H9 (cell line): ENCODE results near the gene KANK2. TPM values are rescaled to one million over a fixed set of nuclear protein-coding genes. Genes with fewer than 3 reads are reported as not detected.

ENCODE experiments used
- DNase-seq: peaks from one replicate; pipeline ENCODE4 v3.0.0-alpha.2; 2017
- H2AFZ ChIP-seq: one replicate; pipeline ENCODE4 v1.6.1; 2013; ENCODE audit warnings: mild to moderate bottlenecking, low read length, control low read depth, moderate library complexity
- H2AK5ac ChIP-seq: 2 replicates; pipeline ENCODE4 v1.6.1; 2013; ENCODE audit warnings: low read length, control low read depth, mixed read lengths; ENCODE audit not compliant: insufficient read length
- H2BK120ac ChIP-seq: one replicate; pipeline ENCODE4 v1.6.1; 2013; ENCODE audit warnings: low read depth, mild to moderate bottlenecking, low read length, control low read depth, inconsistent platforms; ENCODE audit not compliant: poor library complexity, severe bottlenecking
- H2BK12ac ChIP-seq: 2 replicates; pipeline ENCODE4 v1.6.1; 2013; ENCODE audit warnings: low read length, control low read depth, mixed read lengths, low read depth; ENCODE audit not compliant: insufficient read length
- H2BK15ac ChIP-seq: 2 replicates; pipeline ENCODE4 v1.6.1; 2013; ENCODE audit warnings: low read depth, low read length, control low read depth
- H2BK20ac ChIP-seq: one replicate; pipeline ENCODE4 v1.6.1; 2013; ENCODE audit warnings: low read depth, mild to moderate bottlenecking, low read length, control low read depth, inconsistent platforms; ENCODE audit not compliant: poor library complexity, severe bottlenecking
- H2BK5ac ChIP-seq: 2 replicates; pipeline ENCODE4 v1.6.1; 2013; ENCODE audit warnings: low read length, control low read depth, mixed read lengths; ENCODE audit not compliant: insufficient read length
- H3K14ac ChIP-seq: 2 replicates; pipeline ENCODE4 v1.6.1; 2013; ENCODE audit warnings: low read length, control low read depth; ENCODE audit not compliant: insufficient read depth
- H3K18ac ChIP-seq: 2 replicates; pipeline ENCODE4 v1.6.1; 2013; ENCODE audit warnings: low read depth, mild to moderate bottlenecking, mixed read lengths, low read length, control low read depth; ENCODE audit not compliant: insufficient read length
- H3K23ac ChIP-seq: 2 replicates; pipeline ENCODE4 v1.6.1; 2013; ENCODE audit warnings: low read length, control low read depth, mixed read lengths, low read depth; ENCODE audit not compliant: insufficient read length
- H3K23me2 ChIP-seq: 2 replicates; pipeline ENCODE4 v1.6.1; 2013; ENCODE audit warnings: low read depth, mild to moderate bottlenecking, mixed read lengths, low read length, control low read depth; ENCODE audit not compliant: insufficient read length, poor library complexity, severe bottlenecking
- H3K27ac ChIP-seq: 2 replicates; pipeline ENCODE4 v1.5.1; 2013; ENCODE audit warnings: low read length, control low read depth, mixed read lengths, low read depth; ENCODE audit not compliant: insufficient read length
- H3K27me3 ChIP-seq: 2 replicates; pipeline ENCODE4 v1.6.1; 2013; ENCODE audit warnings: low read length, control low read depth, inconsistent platforms; ENCODE audit not compliant: insufficient read depth
- H3K4ac ChIP-seq: 2 replicates; pipeline ENCODE4 v1.6.1; 2013; ENCODE audit warnings: low read depth, mild to moderate bottlenecking, control low read depth, inconsistent platforms, low read length, moderate library complexity
- H3K4me1 ChIP-seq: 2 replicates; pipeline ENCODE4 v1.6.1; 2013; ENCODE audit warnings: low read length, control low read depth, inconsistent platforms; ENCODE audit not compliant: insufficient read depth
- H3K4me2 ChIP-seq: 2 replicates; pipeline ENCODE4 v1.6.1; 2013; ENCODE audit warnings: low read length, control low read depth, mixed read lengths; ENCODE audit not compliant: insufficient read length, insufficient read depth
- H3K56ac ChIP-seq: 2 replicates; pipeline ENCODE4 v1.6.1; 2013; ENCODE audit warnings: low read depth, mild to moderate bottlenecking, mixed read lengths, low read length, control low read depth; ENCODE audit not compliant: insufficient read length
- H3K79me1 ChIP-seq: 2 replicates; pipeline ENCODE4 v1.6.1; 2013; ENCODE audit warnings: low read depth, mild to moderate bottlenecking, moderate library complexity, low read length, control low read depth, inconsistent platforms; ENCODE audit not compliant: insufficient read depth, poor library complexity, severe bottlenecking
- H3K79me2 ChIP-seq: 2 replicates; pipeline ENCODE4 v1.6.1; 2013; ENCODE audit warnings: low read length, control low read depth, inconsistent platforms; ENCODE audit not compliant: insufficient read depth
- H3K9ac ChIP-seq: 2 replicates; pipeline ENCODE4 v1.6.1; 2013; ENCODE audit warnings: low read length, control low read depth, mixed read lengths; ENCODE audit not compliant: insufficient read length; ENCODE audit errors: extremely low read depth
- H3K9me3 ChIP-seq: one replicate; pipeline ENCODE4 v1.6.1; 2013; ENCODE audit warnings: low read depth, low read length, inconsistent platforms; ENCODE audit not compliant: control insufficient read depth
- H3T11ph ChIP-seq: one replicate; pipeline ENCODE4 v1.6.1; 2013; ENCODE audit warnings: mild to moderate bottlenecking, low read length, control low read depth, inconsistent platforms
- H4K20me1 ChIP-seq: one replicate; pipeline ENCODE4 v1.6.1; 2013; ENCODE audit not compliant: control insufficient read depth, insufficient read length, insufficient read depth
- H4K5ac ChIP-seq: 2 replicates; pipeline ENCODE4 v1.6.1; 2013; ENCODE audit warnings: low read depth, mild to moderate bottlenecking, mixed read lengths, low read length, control low read depth; ENCODE audit not compliant: insufficient read length
- H4K8ac ChIP-seq: replicated peaks from 2 replicates; pipeline ENCODE4 v1.6.1; 2013; ENCODE audit warnings: low read length, control low read depth, mixed read lengths, low read depth; ENCODE audit not compliant: insufficient read length
- H4K91ac ChIP-seq: 2 replicates; pipeline ENCODE4 v1.6.1; 2013; ENCODE audit warnings: low read depth, mild to moderate bottlenecking, moderate library complexity, mixed read lengths, low read length, control low read depth; ENCODE audit not compliant: insufficient read length
- H3K27ac Mint-ChIP-seq, 3 experiments: 2 replicates in 2 of 3; 3 replicates in 1 of 3; pipeline ENCODE4 v1.8.0; 2020 to 2021; ENCODE audit warnings: mixed read lengths in 3 of 3, mild to moderate bottlenecking in 1 of 3, moderate library complexity in 1 of 3
- H3K27me3 Mint-ChIP-seq: 2 replicates; pipeline ENCODE4 v1.8.0; 2021; ENCODE audit warnings: low read depth, mild to moderate bottlenecking, moderate library complexity, mixed read lengths
- H3K36me3 Mint-ChIP-seq, 3 experiments: 2 replicates in 2 of 3; 3 replicates in 1 of 3; pipeline ENCODE4 v1.8.0; 2020 to 2021; ENCODE audit warnings: low read depth in 3 of 3, mixed read lengths in 3 of 3; ENCODE audit not compliant: insufficient read depth in 1 of 3
- H3K4me1 Mint-ChIP-seq, 2 experiments: 2 replicates each; pipeline ENCODE4 v1.8.0; 2020; ENCODE audit warnings: mixed read lengths in 2 of 2
- H3K4me3 Mint-ChIP-seq, 2 experiments: 2 replicates in 1 of 2; 3 replicates in 1 of 2; pipeline ENCODE4 v1.8.0; 2020 to 2021; ENCODE audit warnings: mild to moderate bottlenecking in 2 of 2, mixed read lengths in 2 of 2, moderate library complexity in 1 of 2
- H3K9me3 Mint-ChIP-seq, 2 experiments: 2 replicates in 1 of 2; 3 replicates in 1 of 2; pipeline ENCODE4 v1.8.0; 2020; ENCODE audit warnings: mild to moderate bottlenecking in 2 of 2, mixed read lengths in 2 of 2, moderate library complexity in 1 of 2
- WGBS: extraction: QIAGEN DNeasy Blood & Tissue Kit; methylation state at CpG from one replicate; pipeline ENCODE4 v1.1.7; 2013; ENCODE audit warnings: missing lambda C conversion rate, low lambda C conversion rate, mixed read lengths; ENCODE audit not compliant: insufficient read length; ENCODE audit errors: extremely low coverage; 5-methylcytosine and 5-hydroxymethylcytosine counted together
- total RNA-seq: library from RNA; stranded (reverse); gene quantifications from 2 replicates; pipeline ENCODE4 v1.2.1, GENCODE V29; 2021
- TF ChIP-seq, protein P1 (sequence below): fragments of 200-600 bp; sonication (generic); conservative IDR thresholded peaks from 3 replicates; pipeline ENCODE4 v1.8.0; 2021; ENCODE audit warnings: antibody characterized with exemption, mild to moderate bottlenecking

The KANK2 gene
- total RNA-seq, 1 experiment from 2014 or later, result 42.0 TPM

GRCh38 chr19:11240008-11240444 lies 42.7 kb upstream of the KANK2 start:
- Histone ChIP-seq H3K4me2 (no peak overlapping the region), H3T11ph (no peak overlapping the region), H3K14ac (no peak overlapping the region), H4K5ac (no peak overlapping the region), H3K79me1 (no peaks in the 10 kb centered on the region), H4K8ac (no peak overlapping the region), H2BK12ac (no peak overlapping the region), H3K9me3 (no peaks in the 10 kb centered on the region), H2AFZ (no peak overlapping the region), H3K79me2 (no peaks in the 10 kb centered on the region), H4K20me1 (peaks cover 2% of the 10 kb centered on the region), H3K18ac (no peak overlapping the region), H2BK15ac (no peak overlapping the region), H3K27me3 (no peaks in the 10 kb centered on the region), H4K91ac (no peak overlapping the region), H3K56ac (no peak overlapping the region), H2BK120ac (no peak overlapping the region), H2BK20ac (no peak overlapping the region), H3K23ac (no peak overlapping the region), H2AK5ac (no peak overlapping the region), H3K4ac (no peak overlapping the region), H3K9ac (no peak overlapping the region), H3K27ac (no peak overlapping the region), H3K4me1 (no peaks in the 10 kb centered on the region), H3K23me2 (no peaks in the 10 kb centered on the region), H2BK5ac (no peak overlapping the region)
- H3K27me3 Mint-ChIP-seq, result peaks cover 3% of the 10 kb centered on the region; the same call in 1 of the 2 replicates
- TF ChIP-seq, protein P1, sequence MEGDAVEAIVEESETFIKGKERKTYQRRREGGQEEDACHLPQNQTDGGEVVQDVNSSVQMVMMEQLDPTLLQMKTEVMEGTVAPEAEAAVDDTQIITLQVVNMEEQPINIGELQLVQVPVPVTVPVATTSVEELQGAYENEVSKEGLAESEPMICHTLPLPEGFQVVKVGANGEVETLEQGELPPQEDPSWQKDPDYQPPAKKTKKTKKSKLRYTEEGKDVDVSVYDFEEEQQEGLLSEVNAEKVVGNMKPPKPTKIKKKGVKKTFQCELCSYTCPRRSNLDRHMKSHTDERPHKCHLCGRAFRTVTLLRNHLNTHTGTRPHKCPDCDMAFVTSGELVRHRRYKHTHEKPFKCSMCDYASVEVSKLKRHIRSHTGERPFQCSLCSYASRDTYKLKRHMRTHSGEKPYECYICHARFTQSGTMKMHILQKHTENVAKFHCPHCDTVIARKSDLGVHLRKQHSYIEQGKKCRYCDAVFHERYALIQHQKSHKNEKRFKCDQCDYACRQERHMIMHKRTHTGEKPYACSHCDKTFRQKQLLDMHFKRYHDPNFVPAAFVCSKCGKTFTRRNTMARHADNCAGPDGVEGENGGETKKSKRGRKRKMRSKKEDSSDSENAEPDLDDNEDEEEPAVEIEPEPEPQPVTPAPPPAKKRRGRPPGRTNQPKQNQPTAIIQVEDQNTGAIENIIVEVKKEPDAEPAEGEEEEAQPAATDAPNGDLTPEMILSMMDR, result no peak
- H3K4me1 Mint-ChIP-seq, result peaks cover 5 to 13% of the 10 kb centered on the region in 2 experiments
- no peak overlapping the region for H3K27ac Mint-ChIP-seq
- WGBS, result no CpG with 5 or more reads among the region's 8 CpGs
- no peak overlapping the region for H3K4me3 Mint-ChIP-seq
- no peaks in the 10 kb centered on the region for H3K9me3 Mint-ChIP-seq
- DNase-seq, result no peak
- peaks cover 9 to 41% (median 35%) of the 10 kb centered on the region in 3 experiments for H3K36me3 Mint-ChIP-seq
